HG03378 (cell line): ENCODE measurements around the gene SHANK3.

ENCODE experiments used
- ATAC-seq: cut with Tn5 transposase; IDR thresholded peaks from one replicate; pipeline ENCODE4 v1.9.1; 2021; ENCODE audit warnings: mild to moderate bottlenecking, moderate library complexity; ENCODE audit not compliant: unreplicated experiment

The SHANK3 gene

GRCh38 chr22:50711446-50712340 lies 39.1 kb downstream of the SHANK3 start:
- no peak for ATAC-seq

GRCh38 chr22:50712341-50713007 lies 39.9 kb downstream of the SHANK3 start:
- no peak for ATAC-seq

DNA sequence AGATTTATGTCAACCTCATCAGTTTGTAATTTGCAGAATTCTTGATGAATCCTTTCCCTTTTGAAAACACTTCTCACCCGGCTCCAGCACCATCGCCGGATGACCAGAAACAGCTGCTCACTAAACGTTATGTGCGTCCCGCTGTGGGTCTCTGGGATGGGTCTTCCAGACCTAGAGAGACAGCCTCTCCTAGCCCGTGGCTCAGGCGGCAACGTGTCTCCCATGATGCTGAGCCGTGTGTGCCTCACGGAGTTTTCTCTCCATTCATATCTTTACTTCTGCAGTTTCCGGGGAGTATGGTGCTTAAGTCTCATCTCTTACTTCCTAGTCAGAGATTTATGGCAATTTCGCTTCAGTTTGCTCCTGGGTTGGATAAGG lies 40.4 kb downstream of the SHANK3 start:
- ATAC-seq = no peak

GRCh38 chr22:50713571-50714056 lies 41.0 kb downstream of the SHANK3 start:
- ATAC-seq = no peak

DNA sequence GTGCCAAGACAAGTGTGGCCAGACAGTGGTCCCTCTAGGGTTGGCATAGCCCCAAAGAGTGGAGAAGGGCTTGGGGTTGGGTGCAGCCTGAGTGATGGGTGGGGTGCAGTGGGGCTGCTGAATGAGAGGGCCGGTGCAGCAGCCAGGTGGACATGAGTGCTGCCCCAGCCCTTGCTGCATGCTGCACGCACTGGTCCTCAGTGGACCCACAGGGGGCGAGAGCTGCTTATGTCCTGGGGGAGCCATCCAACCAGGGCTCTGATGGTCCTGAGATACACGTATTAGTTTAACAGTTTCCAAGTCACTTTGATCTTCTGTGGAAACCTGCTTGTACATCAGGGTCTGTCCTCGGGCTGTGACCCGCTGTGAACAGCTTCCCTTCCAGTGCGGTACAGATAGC lies 41.5 kb downstream of the SHANK3 start:
- ATAC-seq = no peak

- ATAC-seq = no peak
These were observed 42.1 kb downstream of the SHANK3 start for GRCh38 chr22:50714631-50715179.

GRCh38 chr22:50715250-50715649 lies 42.6 kb downstream of the SHANK3 start:
- ATAC-seq = no peak

GRCh38 chr22:50715776-50716175 lies 43.2 kb downstream of the SHANK3 start:
- ATAC-seq = no peak

- no peak for ATAC-seq
These were observed 43.8 kb downstream of the SHANK3 start for GRCh38 chr22:50716290-50717024.

- no peak for ATAC-seq
These were observed 45.2 kb downstream of the SHANK3 start for GRCh38 chr22:50717709-50718351.

DNA sequence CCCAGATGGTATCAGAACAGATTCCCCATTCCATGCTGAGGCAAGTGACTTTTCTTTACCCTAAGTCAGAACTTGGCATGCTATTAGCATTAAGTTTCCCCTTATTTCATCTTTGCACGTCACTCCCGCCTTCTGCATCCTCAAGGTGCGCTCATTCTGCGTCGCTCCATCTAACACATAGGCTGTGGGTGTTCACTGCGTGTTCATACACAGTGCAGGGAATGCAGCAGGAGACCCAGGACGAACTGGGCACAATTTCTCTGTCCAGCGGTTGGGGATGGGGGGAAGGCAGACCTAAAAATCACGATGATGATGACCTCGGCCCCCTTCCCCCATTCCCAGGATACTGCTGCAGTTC lies 45.7 kb downstream of the SHANK3 start:
- ATAC-seq = no peak

DNA sequence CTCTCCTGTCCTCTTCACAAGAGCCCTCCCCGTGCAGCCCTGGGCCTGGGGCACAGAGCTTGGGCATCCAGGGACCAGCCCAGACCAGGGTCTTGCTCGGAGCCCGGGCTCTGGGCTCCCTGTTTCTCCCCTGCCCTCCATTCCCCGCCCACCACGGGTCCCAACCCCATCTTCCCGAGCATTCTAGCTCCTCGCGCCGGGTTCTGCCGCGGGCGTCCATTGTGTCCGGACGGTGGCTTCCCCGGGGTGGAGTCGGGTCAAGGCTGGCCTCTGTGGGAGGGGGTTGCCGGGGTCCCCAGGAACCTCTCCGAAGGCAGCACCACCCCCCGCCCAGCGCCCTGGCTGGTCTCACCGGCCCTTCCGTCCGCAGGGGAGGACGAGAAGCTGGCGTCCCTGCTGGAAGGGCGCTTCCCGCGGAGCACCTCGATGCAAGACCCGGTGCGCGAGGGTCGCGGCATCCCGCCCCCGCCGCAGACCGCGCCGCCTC lies 47.2 kb downstream of the SHANK3 start:
- ATAC-seq = no peak

DNA sequence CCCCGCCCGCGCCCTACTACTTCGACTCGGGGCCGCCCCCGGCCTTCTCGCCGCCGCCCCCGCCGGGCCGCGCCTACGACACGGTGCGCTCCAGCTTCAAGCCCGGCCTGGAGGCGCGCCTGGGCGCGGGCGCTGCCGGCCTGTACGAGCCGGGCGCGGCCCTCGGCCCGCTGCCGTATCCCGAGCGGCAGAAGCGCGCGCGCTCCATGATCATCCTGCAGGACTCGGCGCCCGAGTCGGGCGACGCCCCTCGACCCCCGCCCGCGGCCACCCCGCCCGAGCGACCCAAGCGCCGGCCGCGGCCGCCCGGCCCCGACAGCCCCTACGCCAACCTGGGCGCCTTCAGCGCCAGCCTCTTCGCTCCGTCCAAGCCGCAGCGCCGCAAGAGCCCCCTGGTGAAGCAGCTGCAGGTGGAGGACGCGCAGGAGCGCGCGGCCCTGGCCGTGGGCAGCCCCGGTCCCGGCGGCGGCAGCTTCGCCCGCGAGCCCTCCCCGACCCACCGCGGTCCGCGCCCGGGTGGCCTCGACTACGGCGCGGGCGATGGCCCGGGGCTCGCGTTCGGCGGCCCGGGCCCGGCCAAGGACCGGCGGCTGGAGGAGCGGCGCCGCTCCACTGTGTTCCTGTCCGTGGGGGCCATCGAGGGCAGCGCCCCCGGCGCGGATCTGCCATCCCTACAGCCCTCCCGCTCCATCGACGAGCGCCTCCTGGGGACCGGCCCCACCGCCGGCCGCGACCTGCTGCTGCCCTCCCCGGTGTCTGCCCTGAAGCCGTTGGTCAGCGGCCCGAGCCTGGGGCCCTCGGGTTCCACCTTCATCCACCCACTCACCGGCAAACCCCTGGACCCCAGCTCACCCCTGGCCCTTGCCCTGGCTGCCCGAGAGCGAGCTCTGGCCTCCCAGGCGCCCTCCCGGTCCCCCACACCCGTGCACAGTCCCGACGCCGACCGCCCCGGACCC lies 48.0 kb downstream of the SHANK3 start:
- no peak for ATAC-seq

DNA sequence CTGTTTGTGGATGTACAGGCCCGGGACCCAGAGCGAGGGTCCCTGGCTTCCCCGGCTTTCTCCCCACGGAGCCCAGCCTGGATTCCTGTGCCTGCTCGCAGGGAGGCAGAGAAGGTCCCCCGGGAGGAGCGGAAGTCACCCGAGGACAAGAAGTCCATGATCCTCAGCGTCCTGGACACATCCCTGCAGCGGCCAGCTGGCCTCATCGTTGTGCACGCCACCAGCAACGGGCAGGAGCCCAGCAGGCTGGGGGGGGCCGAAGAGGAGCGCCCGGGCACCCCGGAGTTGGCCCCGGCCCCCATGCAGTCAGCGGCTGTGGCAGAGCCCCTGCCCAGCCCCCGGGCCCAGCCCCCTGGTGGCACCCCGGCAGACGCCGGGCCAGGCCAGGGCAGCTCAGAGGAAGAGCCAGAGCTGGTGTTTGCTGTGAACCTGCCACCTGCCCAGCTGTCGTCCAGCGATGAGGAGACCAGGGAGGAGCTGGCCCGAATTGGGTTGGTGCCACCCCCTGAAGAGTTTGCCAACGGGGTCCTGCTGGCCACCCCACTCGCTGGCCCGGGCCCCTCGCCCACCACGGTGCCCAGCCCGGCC lies 48.7 kb downstream of the SHANK3 start:
- ATAC-seq = no peak

DNA sequence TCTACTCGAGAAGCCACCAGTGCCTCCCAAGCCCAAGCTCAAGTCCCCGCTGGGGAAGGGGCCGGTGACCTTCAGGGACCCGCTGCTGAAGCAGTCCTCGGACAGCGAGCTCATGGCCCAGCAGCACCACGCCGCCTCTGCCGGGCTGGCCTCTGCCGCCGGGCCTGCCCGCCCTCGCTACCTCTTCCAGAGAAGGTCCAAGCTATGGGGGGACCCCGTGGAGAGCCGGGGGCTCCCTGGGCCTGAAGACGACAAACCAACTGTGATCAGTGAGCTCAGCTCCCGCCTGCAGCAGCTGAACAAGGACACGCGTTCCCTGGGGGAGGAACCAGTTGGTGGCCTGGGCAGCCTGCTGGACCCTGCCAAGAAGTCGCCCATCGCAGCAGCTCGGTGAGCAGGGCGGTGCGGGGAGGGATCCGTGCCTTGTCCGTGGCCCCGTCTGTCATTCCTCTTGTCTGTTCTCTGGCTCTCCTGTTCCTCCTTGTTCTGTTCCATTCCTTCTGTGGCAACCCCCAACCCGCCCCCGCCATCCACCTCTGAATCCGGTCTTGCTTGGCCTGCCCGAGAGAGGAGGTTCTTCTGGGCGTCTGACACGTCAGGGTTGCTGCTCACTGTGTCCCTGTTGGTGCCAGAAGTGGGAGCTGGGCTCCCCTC lies 49.6 kb downstream of the SHANK3 start:
- no peak for ATAC-seq
